ENCODE data around the gene CCDC85C. TPM values are rescaled to one million over a fixed set of nuclear protein-coding genes. Genes with fewer than 3 reads are reported as not detected.

The CCDC85C gene
- total and polyA plus RNA-seq, 10 of the 15 experiments (the other 5 are each of a cell fraction or from before 2014, with no cell fraction given), result 0.03 to 3.6 (median 1.1) TPM

- intact Hi-C loops (cut with micrococcal nuclease; ENCODE audit: unreplicated experiment), result loop anchor here (2.0 kb wide), 1 partner anchor 123 kb away; the partner anchor contains the start of gene CCDC85C
- Histone ChIP-seq H3K4me1 (ENCODE audit: control insufficient read depth, insufficient read depth, low read length) (peaks cover 8% of the 10 kb centered on the region), H3K79me2 (ENCODE audit: control insufficient read depth, insufficient read depth, low read length) (peaks cover 91% of the 10 kb centered on the region), H3K4me2 (ENCODE audit: control insufficient read depth, insufficient read depth) (peak overlapping the region; percentile 83; the same call in 1 of the 2 replicates), H3K27ac (ENCODE audit: control insufficient read depth, insufficient read depth) (peak overlapping the region; percentile 90), H3K9ac (ENCODE audit: control insufficient read depth, insufficient read depth, low read length) (peak overlapping the region; percentile 87), H4K20me1 (ENCODE audit: control insufficient read depth, insufficient read depth) (no peaks in the 10 kb centered on the region), H3K36me3 (ENCODE audit: control insufficient read depth in 2 of 2, insufficient read depth in 2 of 2, low read length in 1 of 2) (no peaks in the 10 kb centered on the region), H3K27me3 (replicated peaks in 1 of 2; ENCODE audit: control insufficient read depth in 2 of 2, insufficient read depth in 2 of 2, low read length in 1 of 2) (no peaks in the 10 kb centered on the region), H3K4me3 (peak overlapping the region; percentile 87), H2AFZ (ENCODE audit: control insufficient read depth, low read depth, low read length) (peak overlapping the region; percentile 91), H3K9me3 (replicated peaks; ENCODE audit: control insufficient read depth, insufficient read depth, low read length) (no peaks in the 10 kb centered on the region)
- no TSS peak for BruUV-seq (replicated peaks)
- ChIA-PET CTCF (interaction anchor here (1.1 kb wide), 1 partner anchor 146 kb away, joined by 3 read pairs; no protein-coding TSS in a partner anchor), RAD21 (ENCODE audit: unreplicated experiment) (interaction anchor here (1.3 to 1.7 kb wide), 4 partner anchors 113 to 202 kb away, joined by 3 to 10 read pairs (median 8); partner anchors contain the start of gene CYP46A1), POLR2A (interaction anchor here (0.5 to 1.5 kb wide), 2 partner anchors 8 to 780 kb away, joined by 4 to 11 read pairs; no protein-coding TSS in a partner anchor), SMC1A (ENCODE audit: uncharacterized antibody, unreplicated experiment) (interaction anchor here (0.5 to 1.5 kb wide), 3 partner anchors 8 to 995 kb away, joined by 3 to 6 read pairs (median 3); no protein-coding TSS in a partner anchor)
- peak; percentile 0; the same call in 1 of the 3 replicates for ATAC-seq
- peak; percentile 42; the same call in 1 of the 2 replicates for TF ChIP-seq ASH2L (IDR thresholded peaks at IDR 0.05; ENCODE audit: borderline replicate concordance, low read depth)
- TF ChIP-seq MLLT1 (IDR thresholded peaks at IDR 0.05), result no peak
- 0 out of 2 replicates have a peak, but pooled peaks have one; percentile 1 for TF ChIP-seq RUNX3 (IDR thresholded peaks at IDR 0.05; ENCODE audit: low read length)
- FAIRE-seq, result no peak
- WGBS (ENCODE audit: insufficient coverage, insufficient replicate concordance, low lambda C conversion rate, missing lambda C conversion rate), result under 1% methylated on average over 17 of the region's 17 CpGs
- in situ Hi-C loops (cut with MboI), result no loop called here
- DNase-seq (ENCODE audit: low read depth, low spot score), result no peak
These were observed 122.3 kb downstream of the CCDC85C start for GRCh38 chr14:99481745-99482099.

Data from GM12878 (cell line).